Fibroblast of skin of right biceps (primary cell): ENCODE data around the gene NEGR1.
A peak's percentile ranks its signal among the peaks of the same experiment; 100 is the strongest.

Source experiments
- DNase-seq: peaks from one replicate; pipeline ENCODE4 v3.0.0-alpha.2; 2013

The NEGR1 gene

DNA sequence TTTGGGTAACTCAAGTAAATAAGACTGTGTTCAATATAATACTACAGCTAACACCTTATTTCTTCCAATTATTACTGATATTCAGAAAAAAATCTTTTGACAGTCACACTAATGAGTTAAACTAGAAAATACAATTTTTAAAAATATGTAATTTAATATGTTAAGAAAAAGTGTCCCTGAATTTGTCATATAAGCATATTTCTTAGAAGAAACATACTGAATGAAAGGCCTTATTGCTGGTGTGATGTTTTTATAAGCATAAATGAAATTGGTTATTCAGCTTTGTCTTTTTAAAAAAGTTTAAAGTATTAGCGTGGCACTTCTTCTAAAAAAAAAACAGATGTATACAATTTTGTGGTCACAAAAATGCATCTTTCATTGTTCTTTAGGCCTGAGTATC, 267.3 kb downstream of the NEGR1 start:
- DNase-seq = no peak

DNA sequence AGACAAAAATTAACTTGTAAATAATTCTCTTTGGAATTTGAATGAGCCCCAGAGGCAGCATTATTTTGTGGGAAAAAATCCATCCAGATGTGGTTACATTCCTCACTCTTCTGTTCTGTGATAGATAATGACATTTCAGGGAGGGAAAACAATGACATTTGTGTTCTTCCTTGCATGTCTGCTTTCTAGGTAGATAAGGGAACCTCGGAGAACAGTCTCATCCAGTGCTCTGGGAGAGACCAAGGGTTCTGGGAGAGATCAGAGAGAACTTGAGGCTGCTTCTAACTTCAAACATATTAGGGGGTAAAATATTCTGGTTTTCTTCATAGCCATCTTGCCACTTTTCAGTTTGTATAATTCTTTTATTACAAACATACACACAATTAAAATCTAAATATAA, 269.2 kb downstream of the NEGR1 start:
- DNase-seq = no peak

DNA sequence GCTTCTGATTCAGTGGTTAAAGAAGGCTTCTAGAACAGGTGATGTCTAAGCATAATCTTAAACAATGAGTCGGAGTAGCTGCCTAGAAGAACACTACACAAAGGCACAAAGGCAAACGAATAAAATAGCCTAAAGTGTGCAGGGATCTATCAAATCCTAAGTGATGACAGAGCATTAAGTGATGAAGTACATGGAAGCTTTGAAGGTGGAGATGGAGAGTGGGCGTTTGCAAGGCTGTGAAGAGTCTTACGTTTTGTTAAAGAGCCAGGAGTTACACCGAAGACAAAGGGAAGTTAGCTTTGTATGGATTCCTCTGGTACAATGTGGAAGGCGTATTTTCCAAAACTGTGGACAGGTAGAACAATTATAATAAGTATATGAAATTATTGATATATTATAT, 270.6 kb downstream of the NEGR1 start:
- DNase-seq = no peak

DNA sequence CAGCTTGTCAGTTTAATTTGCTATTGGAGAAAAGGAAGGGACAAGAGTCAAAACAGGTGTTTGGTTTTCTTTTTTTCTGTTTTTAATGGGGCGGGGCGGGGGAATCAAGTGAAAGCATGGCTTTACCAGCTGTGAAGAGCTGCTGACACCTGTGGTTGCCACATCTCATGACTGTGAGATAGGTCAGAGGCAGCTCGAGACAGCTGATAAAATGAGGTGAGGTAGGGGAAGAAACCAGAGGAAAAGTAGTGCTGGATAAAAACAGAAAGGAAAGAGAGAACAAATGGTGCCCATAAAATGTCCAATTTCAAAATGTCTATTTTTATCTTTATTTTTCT, 272.3 kb downstream of the NEGR1 start:
- no peak for DNase-seq

DNA sequence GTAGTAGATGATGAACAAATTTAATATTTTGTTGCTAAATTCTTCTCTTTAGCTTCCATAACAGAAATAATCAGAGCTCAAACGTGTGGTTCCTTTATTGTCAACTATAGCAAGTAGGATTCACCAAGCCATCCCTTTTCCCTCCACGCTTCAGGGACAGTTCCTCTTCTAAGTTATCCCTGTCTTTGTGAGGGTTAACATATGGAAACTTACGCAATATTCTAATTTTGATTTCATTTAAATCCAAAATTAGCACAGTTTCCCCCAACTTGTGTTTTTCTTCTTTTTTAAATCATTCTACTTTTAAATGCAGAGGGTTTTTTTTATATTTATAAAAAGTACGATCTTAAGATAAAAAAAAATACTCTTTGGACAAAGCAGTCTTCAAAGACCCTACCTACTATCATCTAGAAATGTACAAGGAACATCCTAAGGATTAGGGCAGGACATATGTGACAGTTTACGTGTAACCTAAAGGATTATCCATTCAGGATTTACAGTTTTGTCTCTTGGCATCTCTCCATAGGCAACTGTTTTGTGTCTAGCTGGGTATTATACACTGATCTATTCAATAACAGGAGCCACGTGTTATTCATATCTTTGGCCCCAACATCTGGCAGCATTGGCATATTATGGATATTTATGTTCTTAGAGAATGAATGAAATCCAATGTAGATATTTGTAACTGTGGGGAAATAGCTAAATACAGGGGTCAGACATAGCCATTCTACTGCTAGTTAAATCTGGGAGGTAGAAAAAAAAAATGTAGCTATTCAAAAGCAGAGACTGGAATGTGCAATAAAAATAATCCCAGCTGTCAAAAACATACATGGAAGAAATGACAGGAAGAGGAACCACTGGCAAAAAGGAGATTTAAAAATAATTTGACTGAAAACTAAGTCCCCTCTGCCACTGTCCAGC, 272.9 kb downstream of the NEGR1 start:
- DNase-seq = no peak

DNA sequence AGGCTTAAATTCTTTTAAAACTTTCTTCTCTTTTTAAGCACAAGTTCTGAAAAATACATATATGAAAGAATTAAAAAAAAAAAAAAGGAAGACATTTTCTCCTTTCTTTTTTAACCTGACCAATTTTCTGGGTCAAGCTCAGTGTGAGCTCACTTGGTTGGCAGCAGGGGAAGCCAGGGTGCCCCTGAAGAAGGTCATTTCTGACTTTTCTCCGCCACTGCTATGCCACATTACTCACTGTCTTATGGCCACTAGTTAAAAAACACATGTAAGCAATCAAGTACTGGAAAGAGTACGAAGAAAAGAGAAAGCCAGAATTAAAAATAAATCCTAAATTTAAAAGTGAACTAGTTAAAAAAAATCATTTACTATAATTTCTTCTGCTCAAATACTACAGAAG, 275.0 kb downstream of the NEGR1 start:
- DNase-seq = no peak

DNA sequence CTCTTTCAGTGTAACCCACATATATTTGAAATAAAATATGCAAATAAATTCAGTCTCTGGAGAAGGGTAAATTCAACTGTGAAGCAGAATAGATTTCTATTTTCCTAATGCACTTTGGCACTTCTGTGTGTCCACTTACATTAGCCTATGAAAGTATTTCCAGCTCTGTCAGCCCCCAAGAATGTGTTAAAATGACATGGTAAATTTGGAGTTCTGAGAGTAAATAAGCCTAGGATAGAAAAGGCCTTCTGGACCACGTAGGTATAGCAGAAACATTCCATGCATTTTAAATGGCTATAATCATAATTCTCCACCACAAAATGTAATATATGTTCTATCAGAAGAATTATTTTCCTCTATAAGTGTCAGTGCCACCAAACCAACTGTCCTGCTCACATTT, 276.2 kb downstream of the NEGR1 start:
- DNase-seq = peak; percentile 62

DNA sequence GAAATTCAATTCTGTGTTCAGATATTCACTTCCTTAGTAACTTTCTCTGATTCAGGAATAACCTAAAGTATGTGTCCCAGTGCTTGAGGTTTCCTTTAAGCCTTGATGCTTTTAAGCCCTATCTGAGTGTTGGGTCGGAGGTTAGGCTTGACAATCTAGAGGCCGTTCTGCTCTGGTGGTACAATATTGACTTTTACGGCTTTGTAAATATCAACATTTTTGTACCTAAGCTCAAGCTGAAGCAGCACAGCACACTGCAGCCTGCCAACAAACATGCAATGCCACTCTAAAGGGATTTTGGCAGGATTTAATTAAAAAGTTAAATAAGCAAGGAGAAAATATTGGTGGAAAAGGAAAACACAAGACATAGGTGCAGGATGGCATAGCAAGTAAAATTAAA, 279.2 kb downstream of the NEGR1 start:
- no peak for DNase-seq

DNA sequence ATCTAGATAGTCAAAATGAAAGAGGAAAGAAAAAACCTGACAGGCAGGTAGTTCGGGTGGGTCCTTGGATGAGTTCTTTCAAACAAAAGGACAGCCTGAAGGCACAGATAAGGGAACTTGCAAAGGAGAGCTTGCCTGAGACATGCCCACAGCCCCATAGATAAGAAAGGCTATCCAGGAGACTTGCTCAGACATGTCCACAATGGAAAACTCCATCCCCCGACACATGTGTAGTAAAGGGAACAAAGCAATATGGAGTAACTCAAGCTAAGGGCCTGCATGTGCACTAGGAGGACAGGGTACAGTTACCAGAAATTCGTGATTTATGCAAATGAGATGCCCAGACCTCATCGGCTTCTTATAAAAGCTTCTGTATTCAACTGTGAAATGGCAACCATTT, 281.5 kb downstream of the NEGR1 start:
- no peak for DNase-seq

DNA sequence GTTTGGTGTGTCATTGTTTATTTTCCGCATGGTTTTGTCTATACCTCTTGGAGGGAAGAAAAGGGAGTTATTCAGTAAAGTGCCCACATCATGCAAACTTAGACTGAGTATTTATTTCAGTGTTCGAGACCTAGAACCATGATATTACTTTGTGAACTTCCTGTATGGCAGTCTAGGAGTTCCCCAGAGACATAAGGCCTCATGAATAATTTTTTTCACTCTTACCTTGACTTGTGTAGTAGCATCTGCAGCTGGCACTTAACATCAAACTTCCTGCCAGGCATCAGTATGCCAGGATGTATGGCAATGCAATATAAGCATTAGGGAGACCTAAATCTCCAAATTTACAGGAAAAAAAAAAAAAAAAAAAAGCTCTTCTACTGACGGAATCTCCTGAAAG, 287.7 kb downstream of the NEGR1 start:
- DNase-seq = no peak

DNA sequence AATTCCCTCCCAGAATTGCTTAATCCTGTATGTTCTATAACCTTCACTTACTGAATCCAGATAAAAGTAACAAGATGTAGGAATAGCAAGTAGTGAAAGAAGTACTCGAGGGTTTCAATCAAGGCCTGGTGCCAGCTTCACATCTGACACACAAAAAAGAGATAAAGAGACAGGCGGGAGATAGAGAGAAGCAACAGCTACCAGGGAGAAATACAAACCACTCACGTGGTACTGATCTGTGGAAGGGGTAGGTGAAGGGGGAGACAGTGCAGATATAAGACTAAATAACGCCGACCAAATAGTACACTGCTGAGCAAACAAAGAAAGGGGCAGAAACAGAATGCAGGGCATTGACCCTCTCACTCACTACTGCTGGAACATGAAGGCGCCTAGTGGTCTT, 295.2 kb downstream of the NEGR1 start:
- DNase-seq = no peak

DNA sequence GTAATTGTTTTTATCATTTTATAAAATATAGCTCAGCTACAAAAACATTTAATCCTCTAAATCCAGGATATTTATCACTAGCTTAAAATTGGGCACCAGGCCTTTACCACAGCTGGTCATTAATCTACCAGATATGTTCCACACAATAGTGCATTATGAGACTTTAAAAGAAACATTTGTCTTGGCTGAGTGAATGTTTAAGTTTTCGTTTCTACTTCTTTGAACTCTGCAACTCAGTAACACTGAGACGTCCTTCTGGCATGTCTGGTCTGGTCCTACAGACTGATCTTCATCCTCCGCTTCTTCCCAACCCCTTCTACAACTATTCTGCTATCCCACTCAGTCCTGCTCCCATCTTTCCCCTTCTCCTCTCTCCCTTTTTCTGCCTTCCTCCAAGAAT, 296.2 kb downstream of the NEGR1 start:
- DNase-seq = no peak

DNA sequence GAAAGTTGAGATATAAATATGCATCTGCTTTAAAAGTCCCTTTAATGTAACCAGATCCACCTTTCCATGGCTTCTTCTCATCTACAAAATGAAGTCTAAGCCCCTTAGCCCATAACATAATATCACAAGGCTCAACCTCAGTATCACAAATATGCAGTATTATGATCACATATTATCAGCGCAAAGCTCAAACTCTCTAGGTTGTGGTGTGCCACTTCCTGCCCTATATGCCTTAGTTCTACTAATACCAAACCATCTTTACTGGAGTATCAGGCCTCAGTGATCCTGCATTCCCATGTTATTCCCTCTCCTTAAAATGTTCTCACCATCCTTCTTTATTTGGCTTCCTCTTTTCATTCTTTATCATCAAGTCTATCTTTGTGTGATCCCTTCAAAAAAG, 301.8 kb downstream of the NEGR1 start:
- DNase-seq = no peak

DNA sequence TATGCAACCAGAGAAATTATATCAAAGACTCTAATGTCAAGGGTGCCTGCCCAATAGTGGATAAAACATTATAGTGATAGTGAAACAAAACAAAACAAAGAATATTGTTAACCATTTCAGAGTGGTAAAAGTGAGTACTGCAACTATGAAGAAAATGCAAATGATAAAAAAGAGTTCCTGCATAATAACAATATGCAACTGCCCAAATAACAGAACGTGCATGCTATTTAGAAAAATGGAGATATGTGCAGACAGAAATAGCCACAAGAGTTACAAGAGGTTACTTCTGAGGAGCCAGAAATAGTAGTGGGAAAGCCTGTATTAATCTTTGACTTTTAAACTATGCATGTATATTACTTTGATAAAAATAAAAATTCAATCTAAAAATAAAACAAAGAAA, 302.5 kb downstream of the NEGR1 start:
- no peak for DNase-seq

DNA sequence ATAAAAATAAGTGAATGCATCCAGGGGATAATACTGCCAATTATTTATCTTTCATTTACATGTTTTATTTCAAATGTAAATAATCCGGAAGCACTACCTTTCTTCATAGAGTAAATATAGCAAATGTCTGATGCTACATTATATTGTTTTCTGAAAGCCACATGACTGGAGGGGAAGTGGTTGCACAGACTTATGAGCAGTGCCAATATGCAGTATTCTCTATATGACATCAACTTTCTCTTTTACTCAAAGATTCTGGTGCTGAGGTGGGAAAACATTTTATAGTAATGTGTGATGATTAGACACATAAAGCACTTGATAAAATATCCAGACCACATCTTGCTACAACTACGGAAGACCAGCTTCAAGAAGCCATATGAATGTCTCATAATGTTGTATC, 314.7 kb downstream of the NEGR1 start:
- DNase-seq = no peak

DNA sequence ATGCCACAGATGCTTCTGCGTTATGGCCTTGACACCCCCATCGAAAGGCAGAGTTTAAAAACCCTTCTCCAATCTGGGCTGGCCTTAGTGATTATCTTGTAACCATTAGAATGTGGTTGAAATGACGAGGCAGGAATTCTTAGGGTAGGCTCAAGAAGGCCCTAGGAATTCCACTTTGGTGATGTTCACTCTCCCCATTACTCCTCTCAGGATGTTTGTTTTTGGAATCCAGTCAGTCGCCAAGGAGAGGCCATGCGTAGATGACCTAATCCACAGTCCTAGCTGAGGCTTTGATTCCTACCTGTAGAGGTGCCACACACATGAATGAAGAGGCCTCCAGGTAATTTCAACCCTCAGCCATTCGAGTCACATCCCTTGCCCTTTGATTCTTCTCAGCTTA, 318.2 kb downstream of the NEGR1 start:
- peak; percentile 10 for DNase-seq

DNA sequence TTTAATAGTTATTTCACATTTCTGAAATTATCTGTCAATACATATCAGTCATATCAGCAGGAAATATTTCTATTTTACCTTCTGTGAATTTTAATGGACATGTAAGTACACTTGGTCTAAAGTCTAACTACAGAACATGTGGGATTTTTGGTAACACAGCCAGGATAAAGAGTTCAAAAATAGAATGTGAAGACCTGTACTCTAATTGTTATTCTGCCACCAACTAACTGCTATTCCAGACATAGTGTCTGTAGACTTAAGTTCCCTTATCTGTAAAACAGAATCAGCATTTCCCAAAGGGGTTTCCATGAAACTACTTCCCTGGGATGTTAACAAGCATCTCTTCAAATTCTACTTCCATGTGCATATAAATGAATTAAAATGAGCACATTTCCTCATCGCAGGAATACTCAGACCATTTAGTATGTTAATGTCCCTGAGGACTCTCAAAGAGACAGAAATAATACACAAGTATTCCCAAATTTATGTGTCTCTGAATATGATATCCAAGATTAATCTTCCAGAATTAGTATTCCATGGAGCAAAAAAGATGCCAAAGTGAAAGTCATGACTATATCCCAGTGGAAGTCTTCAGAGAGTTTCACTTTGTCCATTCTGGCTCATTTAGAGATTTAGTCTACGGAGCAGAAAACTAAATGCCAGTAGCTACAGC, 325.6 kb downstream of the NEGR1 start:
- no peak for DNase-seq

DNA sequence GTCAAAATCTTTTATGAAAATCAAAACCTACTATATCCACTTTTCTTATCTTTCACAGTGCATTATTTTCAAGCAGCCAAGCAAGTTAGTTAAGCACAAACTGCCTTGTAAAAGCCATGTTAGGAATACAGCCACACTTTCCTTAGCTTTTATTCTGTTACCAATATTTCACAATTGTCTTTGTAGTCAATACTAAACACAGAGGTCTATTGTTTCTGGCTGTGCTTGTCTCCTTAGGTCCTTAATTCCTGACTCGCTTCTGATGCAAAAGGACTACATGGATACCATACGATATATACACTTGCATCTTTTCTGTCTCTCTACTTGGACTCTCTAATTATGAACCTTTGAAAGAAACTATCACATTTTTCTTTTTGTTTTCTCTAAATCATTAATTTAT, 331.8 kb downstream of the NEGR1 start:
- no peak for DNase-seq

DNA sequence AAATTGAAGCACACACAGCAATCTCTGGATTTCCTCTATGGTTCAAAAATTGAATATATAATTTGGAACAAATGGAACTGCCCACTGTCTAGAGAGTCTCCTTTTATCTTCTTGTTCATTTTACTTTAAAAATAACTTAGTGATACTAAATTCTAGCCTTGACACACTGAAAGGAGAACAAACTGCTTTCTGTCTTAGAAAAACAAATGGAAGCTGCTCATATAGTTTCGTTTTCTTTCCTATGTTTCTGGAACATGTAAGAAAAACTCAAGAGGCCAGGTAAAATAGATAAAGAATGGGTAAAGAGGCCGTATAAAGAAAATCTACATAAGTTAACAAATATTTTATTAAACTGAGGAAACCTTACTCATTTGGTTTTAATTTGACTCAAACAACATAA, 332.7 kb downstream of the NEGR1 start:
- DNase-seq = no peak

DNA sequence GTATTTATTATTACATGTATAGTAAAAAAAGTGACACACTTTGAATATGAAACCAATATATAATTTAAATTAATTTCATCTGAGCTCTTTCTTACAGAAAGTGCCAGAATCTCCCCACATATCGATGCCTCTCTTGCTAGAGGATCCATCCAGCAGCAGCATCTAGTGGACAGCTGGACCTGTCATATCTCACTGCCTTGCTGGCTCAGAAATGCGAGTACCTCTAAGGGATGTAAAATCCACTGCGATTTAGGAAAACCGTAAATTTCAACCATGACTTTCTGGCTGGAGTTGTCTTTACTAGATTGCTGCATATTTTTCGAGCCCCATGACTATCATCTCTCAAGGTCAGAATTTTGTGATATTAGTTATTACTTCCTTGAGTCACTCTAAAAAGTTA, 333.8 kb downstream of the NEGR1 start:
- no peak for DNase-seq

DNA sequence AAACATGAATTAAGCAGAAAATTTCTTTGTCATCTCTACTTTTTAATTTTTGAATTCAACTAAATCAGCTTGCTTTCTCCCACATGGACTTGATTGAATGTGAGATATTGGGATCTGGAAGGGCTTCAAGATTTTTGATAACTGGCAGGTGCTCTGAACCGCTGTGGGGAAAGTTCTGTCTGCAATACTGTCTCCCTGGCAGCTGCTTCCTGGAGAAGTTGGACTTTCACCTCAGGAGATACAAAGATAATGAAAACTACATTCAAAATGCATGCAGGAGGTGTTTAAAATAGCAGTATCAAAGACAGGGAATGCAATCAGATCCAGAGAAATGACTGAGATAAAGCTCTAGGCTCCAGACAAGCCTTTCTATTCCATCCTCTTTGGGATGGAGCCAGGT, 338.3 kb downstream of the NEGR1 start:
- no peak for DNase-seq

DNA sequence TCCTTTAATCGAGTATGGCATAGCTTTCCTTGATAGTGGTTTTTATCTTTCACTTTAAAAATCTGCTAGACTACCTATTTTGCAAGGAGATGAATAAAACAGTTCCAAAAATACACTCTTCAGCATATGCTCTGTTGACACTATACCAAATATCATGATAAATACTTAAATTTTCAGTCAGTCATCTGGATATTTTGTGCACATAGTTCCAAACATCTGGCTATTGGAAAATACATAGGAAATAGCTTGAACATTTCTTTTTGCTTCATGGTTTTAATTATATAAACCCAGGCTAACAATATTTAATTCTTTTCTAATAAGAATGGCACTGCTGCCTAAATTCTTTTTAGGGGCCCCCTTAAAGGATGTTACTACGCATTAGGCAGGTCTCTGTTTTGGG, 342.1 kb downstream of the NEGR1 start:
- no peak for DNase-seq

DNA sequence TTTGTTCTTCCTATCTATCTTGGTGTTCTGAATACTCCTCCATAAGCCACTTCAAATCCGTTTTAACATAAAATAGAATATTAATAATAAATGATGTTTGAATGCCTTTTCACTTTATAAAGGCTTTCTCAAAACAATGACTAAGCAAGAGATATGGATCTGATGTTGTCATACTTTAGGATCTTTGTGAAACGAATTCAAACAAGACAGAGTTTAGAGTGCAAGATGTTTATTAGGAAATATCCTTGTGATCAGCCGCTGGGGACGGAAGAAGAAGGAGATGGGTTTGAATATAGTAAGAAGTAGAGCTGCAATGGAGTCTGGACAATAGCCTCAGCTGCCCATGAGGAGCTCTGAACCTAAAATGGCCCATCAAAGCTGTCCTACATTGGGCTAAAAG, 351.8 kb downstream of the NEGR1 start:
- no peak for DNase-seq

DNA sequence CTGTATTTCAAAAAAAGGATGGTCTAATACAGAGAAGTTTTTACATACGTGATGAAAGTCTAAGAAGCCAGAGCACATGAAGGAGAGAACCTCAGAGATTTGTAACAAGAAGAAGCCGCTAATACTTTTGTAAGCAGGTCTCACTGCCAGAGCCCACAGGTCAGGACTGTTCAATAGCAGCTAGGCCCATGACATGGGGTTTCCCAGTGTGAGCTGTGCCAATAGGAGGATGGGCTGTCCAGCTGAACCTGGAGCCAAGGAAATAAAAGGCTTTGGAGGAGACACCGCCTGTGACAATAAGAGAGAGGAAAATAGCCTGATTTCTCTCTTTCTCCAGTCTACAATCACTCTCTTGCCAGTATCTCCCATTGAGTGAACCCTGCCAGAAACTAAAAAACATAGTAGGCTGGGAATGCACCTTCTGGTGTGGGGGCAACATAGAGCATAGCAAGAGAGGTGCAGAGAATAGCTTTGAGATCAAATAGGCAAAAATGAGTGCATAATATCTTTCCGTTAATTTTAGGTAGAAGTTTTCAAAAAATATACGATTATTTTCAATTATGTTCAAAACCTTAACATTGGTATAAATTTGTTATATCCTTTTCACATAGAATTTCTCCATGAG, 360.3 kb downstream of the NEGR1 start:
- DNase-seq = no peak
